GM18867 (cell line): ENCODE data around the gene ETV4.

Experiments
- ATAC-seq: cut with Tn5 transposase; IDR thresholded peaks from one replicate; pipeline ENCODE4 v1.9.1; 2021; ENCODE audit warnings: mild to moderate bottlenecking, moderate library complexity; ENCODE audit not compliant: unreplicated experiment

Gene ETV4

GRCh38 chr17:43547189-43547550 lies 1.0 kb upstream of the ETV4 start:
- no peak for ATAC-seq

GRCh38 chr17:43545383-43545632 lies 832 bp downstream of the ETV4 start:
- ATAC-seq = peak; percentile 12

GRCh38 chr17:43543771-43544575 lies 2.2 kb downstream of the ETV4 start:
- ATAC-seq = no peak

GRCh38 chr17:43543300-43543699 lies 2.8 kb downstream of the ETV4 start:
- no peak for ATAC-seq

GRCh38 chr17:43542859-43543258 lies 3.3 kb downstream of the ETV4 start:
- ATAC-seq = no peak

- no peak for ATAC-seq
Observed at GRCh38 chr17:43540821-43541674, 5.1 kb downstream of the ETV4 start.

GRCh38 chr17:43536236-43536992 lies 9.7 kb downstream of the ETV4 start:
- ATAC-seq = no peak

GRCh38 chr17:43534909-43535308 lies 11.2 kb downstream of the ETV4 start:
- ATAC-seq = no peak

- ATAC-seq = no peak
Observed at GRCh38 chr17:43533699-43534098, 12.4 kb downstream of the ETV4 start.

- no peak for ATAC-seq
Observed at GRCh38 chr17:43532581-43532980, 13.6 kb downstream of the ETV4 start.

GRCh38 chr17:43531955-43532354 lies 14.2 kb downstream of the ETV4 start:
- ATAC-seq = no peak

GRCh38 chr17:43531082-43531378 lies 15.1 kb downstream of the ETV4 start:
- ATAC-seq = no peak

- no peak for ATAC-seq
Observed at GRCh38 chr17:43530288-43531081, 15.7 kb downstream of the ETV4 start.

- ATAC-seq = no peak
Observed at GRCh38 chr17:43529947-43530287, 16.2 kb downstream of the ETV4 start.

GRCh38 chr17:43528988-43529814 lies 16.9 kb downstream of the ETV4 start:
- ATAC-seq = no peak

GRCh38 chr17:43528319-43528987 lies 17.7 kb downstream of the ETV4 start:
- ATAC-seq = no peak

- ATAC-seq = no peak
Observed at GRCh38 chr17:43526886-43527648, 19.1 kb downstream of the ETV4 start.

GRCh38 chr17:43524945-43525575 lies 21.1 kb downstream of the ETV4 start:
- ATAC-seq = no peak

- ATAC-seq = no peak
Observed at GRCh38 chr17:43521389-43521788, 24.8 kb downstream of the ETV4 start.
